RPMI7951 (cell line): ENCODE results near the gene EML5. TPM values are rescaled to one million over a fixed set of nuclear protein-coding genes. Genes with fewer than 3 reads are reported as not detected.

Experiments used
- total RNA-seq: library from RNA; depleted of rRNA; stranded (reverse); fragments of >200 nt; shearing (Covaris generic); gene quantifications from 2 replicates; pipeline ENCODE4 v1.2.3, GENCODE V29; 2014; rRNA removed

The EML5 gene
- total RNA-seq, 1 experiment from 2014 or later, result 3.1 TPM

Other genes starting within 250 kb of the EML5 start
- gene PTPN21, start 237.9 kb downstream of the EML5 start, total RNA-seq, result 7.4 and 8.4 TPM in 2 replicates
- gene ZC3H14, start 229.9 kb downstream of the EML5 start, total RNA-seq, result 55.5 and 77.7 TPM in 2 replicates
- gene TTC8, start 31.7 kb upstream of the EML5 start, total RNA-seq, result 33.0 and 41.7 TPM in 2 replicates